HG03439 (cell line): ENCODE results near the gene PPY.
"Not testable (repeated sequence)": the region's sequence is repeated elsewhere in the genome, so short reads cannot be mapped to it uniquely, and the experiment has no call there.

Experiments
- ATAC-seq: cut with Tn5 transposase; IDR thresholded peaks from one replicate; pipeline ENCODE4 v1.9.1; 2021; ENCODE audit warnings: mild to moderate bottlenecking, moderate library complexity; ENCODE audit not compliant: unreplicated experiment

The PPY gene

GRCh38 chr17:43906951-43907424 lies 35.3 kb downstream of the PPY start:
- no peak for ATAC-seq

- ATAC-seq, result no peak
Observed at GRCh38 chr17:43905985-43906852, 36.1 kb downstream of the PPY start.

DNA sequence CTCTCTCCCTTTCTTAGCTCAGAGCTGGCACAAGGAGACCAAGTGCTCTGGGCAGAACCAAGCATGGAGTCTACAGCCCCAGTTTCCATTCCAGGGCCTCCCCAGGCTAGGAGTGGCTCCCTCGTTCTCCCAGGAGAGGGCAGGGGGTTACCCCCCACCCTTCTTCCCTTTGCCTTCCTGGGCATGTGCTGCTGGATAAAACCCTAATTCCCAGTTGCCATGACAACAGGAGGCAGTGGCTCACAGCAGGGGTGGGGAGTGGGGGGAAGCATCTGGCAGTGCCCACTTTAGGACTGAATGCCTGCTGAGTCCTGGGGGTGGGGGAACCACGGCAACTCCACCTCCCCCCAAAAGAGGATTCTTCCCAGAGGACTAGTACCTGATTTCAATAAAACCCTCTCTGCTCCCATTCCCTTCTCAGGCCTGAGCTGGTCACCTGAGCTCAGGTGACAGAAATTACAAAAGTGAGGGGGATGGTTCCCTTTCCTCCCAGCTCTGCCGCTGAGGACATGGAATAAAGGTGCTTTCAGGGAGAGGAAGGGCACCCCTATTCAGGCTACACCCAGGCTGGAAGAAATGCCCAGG lies 36.8 kb downstream of the PPY start:
- no peak for ATAC-seq

- no peak for ATAC-seq
Observed at GRCh38 chr17:43901861-43902589, 40.3 kb downstream of the PPY start.

DNA sequence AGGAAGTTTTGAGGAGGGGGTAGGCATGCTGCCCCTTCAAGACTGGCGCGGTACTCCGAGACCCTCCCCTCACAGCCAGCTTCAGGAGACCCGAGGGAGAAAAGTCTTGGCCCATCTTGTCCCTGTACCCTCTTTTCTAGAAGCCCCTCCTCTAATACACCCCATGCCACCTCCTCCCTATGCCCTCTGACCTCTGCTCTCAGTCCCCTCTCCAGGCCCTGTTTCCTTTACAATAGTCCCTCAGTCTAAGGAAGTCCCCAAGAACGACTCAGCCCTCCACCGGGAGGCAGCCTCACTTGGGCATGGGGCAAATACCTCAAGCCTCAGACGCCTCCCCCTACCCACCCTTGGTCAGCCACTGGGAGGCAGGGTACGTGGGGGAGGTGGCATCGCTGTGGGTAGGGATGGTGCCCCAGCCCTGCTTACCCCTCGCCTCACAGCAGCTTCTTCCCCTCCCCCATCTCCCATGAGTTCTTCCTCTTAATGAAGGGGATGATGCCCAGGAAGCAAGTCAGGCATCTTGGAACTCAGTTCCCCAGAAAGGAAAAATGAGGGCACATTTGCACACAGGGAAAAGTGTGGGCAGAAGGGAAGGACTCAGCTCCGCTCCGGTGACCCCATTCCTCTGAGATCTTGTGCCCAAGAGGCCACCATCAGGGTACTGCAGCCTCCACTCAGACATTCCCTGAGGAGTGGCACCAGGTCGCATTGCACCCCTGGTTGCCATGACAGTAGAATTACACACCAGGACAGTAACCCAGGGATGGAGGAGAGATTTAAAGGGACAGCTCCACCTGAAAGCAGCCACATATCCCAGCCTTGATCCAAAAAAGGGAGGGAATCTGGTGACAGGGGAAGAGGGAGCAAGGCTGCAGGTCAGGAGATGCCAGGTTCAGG lies 41.2 kb downstream of the PPY start:
- ATAC-seq, result no peak

GRCh38 chr17:43900183-43900857 lies 42.0 kb downstream of the PPY start:
- ATAC-seq, result no peak

- no peak for ATAC-seq
Observed at GRCh38 chr17:43898446-43898845, 43.8 kb downstream of the PPY start.

DNA sequence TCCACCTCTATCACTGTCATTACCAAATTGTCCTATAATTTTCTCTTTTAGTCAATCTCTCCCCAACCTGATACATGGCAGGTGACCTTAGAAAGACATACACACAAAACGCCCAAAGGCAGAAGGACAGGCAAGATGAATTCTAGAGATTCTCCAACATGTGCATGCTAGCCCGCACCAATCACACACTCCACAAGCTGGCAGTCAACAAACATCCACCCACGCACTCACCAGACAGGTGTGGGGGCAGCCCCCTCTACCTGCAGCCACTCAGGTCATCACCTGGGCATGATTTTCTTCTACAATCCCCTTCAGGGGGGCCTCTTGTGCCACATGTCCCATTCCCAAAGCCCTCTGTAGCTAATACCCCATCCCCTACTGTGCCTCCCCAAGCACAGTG lies 44.4 kb downstream of the PPY start:
- no peak for ATAC-seq

GRCh38 chr17:43894494-43894893 lies 47.8 kb downstream of the PPY start:
- not testable (repeated sequence) for ATAC-seq

GRCh38 chr17:43892647-43892952 lies 49.7 kb downstream of the PPY start:
- no peak for ATAC-seq

- ATAC-seq, result no peak
Observed at GRCh38 chr17:43891851-43892646, 50.2 kb downstream of the PPY start.
